Keratinocyte (primary cell): ENCODE results near the gene PTPN13. TPM values are rescaled to one million over a fixed set of nuclear protein-coding genes. Genes with fewer than 3 reads are reported as not detected.

Experiments
- DNase-seq: peaks from one replicate; pipeline ENCODE4 v3.0.0-alpha.2; 2011; ENCODE audit warnings: low read depth, missing footprints, low spot score
- FAIRE-seq: peaks from 2 replicates; lab custom pipeline; 2011; peaks lifted over from hg19 to GRCh38; lab: Jason Lieb, UNC
- H2AFZ ChIP-seq: 2 replicates; pipeline ENCODE4 v1.6.0; 2012; ENCODE audit warnings: low read length, control low read depth, inconsistent platforms; ENCODE audit not compliant: control insufficient read depth
- H3K27ac ChIP-seq: 2 replicates; pipeline ENCODE4 v1.5.1; 2011; ENCODE audit warnings: low read length; ENCODE audit not compliant: control insufficient read depth, insufficient read depth
- H3K27me3 ChIP-seq: 3 replicates; pipeline ENCODE4 v1.6.0; 2011; ENCODE audit warnings: low read length; ENCODE audit not compliant: control insufficient read depth, insufficient read depth; ENCODE audit errors: extremely low read depth
- H3K36me3 ChIP-seq, 2 experiments: 2 replicates in 1 of 2; 3 replicates in 1 of 2; pipeline ENCODE4 v1.5.1; 2011; ENCODE audit warnings: low read length in 2 of 2, mild to moderate bottlenecking in 1 of 2; ENCODE audit not compliant: control insufficient read depth in 2 of 2, insufficient read depth in 2 of 2; ENCODE audit errors: extremely low read depth in 1 of 2
- H3K4me1 ChIP-seq: 3 replicates; pipeline ENCODE4 v1.5.1; 2011; ENCODE audit warnings: low read length; ENCODE audit not compliant: control insufficient read depth, insufficient read depth; ENCODE audit errors: extremely low read depth
- H3K4me2 ChIP-seq: 3 replicates; pipeline ENCODE4 v1.6.0; 2011; ENCODE audit warnings: low read depth, low read length; ENCODE audit not compliant: control insufficient read depth, insufficient read depth; ENCODE audit errors: extremely low read depth
- H3K4me3 ChIP-seq, 3 experiments: fragments of 200-600 bp in 1 of 3; sonication (generic) in 1 of 3; 2 replicates in 2 of 3; 3 replicates in 1 of 3; pipeline ENCODE4 v1.5.1; 2011 to 2016; ENCODE audit warnings: low read length in 3 of 3, mild to moderate bottlenecking in 3 of 3, control low read depth in 2 of 3, inconsistent platforms in 1 of 3, low read depth in 1 of 3, mixed read lengths in 1 of 3, mixed run types in 1 of 3, moderate library complexity in 1 of 3; ENCODE audit not compliant: control insufficient read depth in 2 of 3, insufficient read depth in 2 of 3; ENCODE audit errors: extremely low read depth in 1 of 3
- H3K79me2 ChIP-seq: 2 replicates; pipeline ENCODE4 v1.6.0; 2012; ENCODE audit warnings: low read length; ENCODE audit not compliant: control insufficient read depth, insufficient read depth
- H3K9ac ChIP-seq: 3 replicates; pipeline ENCODE4 v1.6.0; 2011; ENCODE audit warnings: low read length; ENCODE audit not compliant: control insufficient read depth, insufficient read depth; ENCODE audit errors: extremely low read depth
- H3K9me1 ChIP-seq: 3 replicates; pipeline ENCODE4 v1.6.0; 2011; ENCODE audit warnings: low read length; ENCODE audit not compliant: control insufficient read depth, insufficient read depth; ENCODE audit errors: extremely low read depth
- H3K9me3 ChIP-seq: 2 replicates; pipeline ENCODE4 v1.5.1; 2012; ENCODE audit warnings: low read depth, low read length; ENCODE audit not compliant: control insufficient read depth
- H4K20me1 ChIP-seq: 3 replicates; pipeline ENCODE4 v1.6.0; 2011; ENCODE audit warnings: low read length; ENCODE audit not compliant: control insufficient read depth, insufficient read depth; ENCODE audit errors: extremely low read depth
- EZH2 ChIP-seq: IDR thresholded peaks from one replicate; pipeline ENCODE4 v1.6.1; 2012; ENCODE audit warnings: inconsistent platforms, mild to moderate bottlenecking, low read length, moderate library complexity
- dilution Hi-C: fragments of 300-500 bp; cut with MboI; formaldehyde crosslinking; loops from one replicate; pipeline ENCODE4 v1.7.0; 2020; ENCODE audit warnings: low sequenced_read_pairs; ENCODE audit not compliant: extremely low pct_ligation_motif_present
- polyA plus RNA-seq, 5 experiments: library from polyadenylated mRNA; depleted of rRNA in 3 of 5; stranded (reverse) in 3 of 5; stranded (forward) in 1 of 5; unstranded in 1 of 5; fragments of >200 nt; gene quantifications; 1 replicate in 1 of 5; 2 replicates in 3 of 5; 3 replicates in 1 of 5; pipeline versions ENCODE4 v1.2.1 to v1.2.3, GENCODE V29; 2011 to 2012; ENCODE audit warnings: missing spikeins in 2 of 5, low read depth in 1 of 5, low replicate concordance in 1 of 5
- TF ChIP-seq, protein P1 (sequence below), 3 experiments: IDR thresholded peaks in 1 of 3; conservative IDR thresholded peaks in 1 of 3; optimal IDR thresholded peaks in 1 of 3; 2 replicates in 2 of 3; 3 replicates in 1 of 3; pipeline versions ENCODE3 to v1.5.1; 2011; ENCODE audit warnings: low read length in 3 of 3, mild to moderate bottlenecking in 3 of 3, moderate library complexity in 2 of 3, control low read depth in 1 of 3, inconsistent platforms in 1 of 3; ENCODE audit not compliant: insufficient read depth in 2 of 3; ENCODE audit errors: extremely low read depth in 1 of 3

The PTPN13 gene
- polyA plus RNA-seq, 1 donor (not counting 4 experiments of a cell fraction or from before 2014, with no cell fraction given) = 37.6 TPM

DNA sequence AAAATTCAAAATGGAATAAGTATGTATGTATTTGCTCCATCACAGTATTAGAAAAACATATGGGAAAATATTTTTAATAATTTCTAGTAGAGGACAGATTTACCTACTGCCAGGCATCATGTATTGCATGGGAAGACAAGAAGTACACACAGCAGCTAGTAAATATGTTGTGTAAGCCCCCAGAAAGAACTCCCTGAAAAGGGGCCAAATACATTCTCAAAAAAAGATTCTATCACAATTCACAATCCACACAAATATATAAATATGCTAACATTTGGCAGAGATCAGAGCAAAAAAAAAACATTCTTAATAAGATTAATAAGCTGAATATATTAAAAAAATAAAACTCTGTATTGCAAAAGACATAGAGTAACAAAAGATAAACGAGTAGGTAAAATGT lies 227.0 kb downstream of the PTPN13 start:
- FAIRE-seq (no peak), DNase-seq (no peak)
- H3K79me2 ChIP-seq = peaks cover 2% of the 10 kb centered on the region
- no peak overlapping the region for H3K9ac ChIP-seq
- H3K4me1 ChIP-seq = peaks cover 13% of the 10 kb centered on the region
- H3K4me2 ChIP-seq = no peak overlapping the region
- H3K36me3 ChIP-seq = peaks cover 14 to 29% of the 10 kb centered on the region in 2 experiments
- no peaks in the 10 kb centered on the region for H3K27me3 ChIP-seq
- H3K9me3 ChIP-seq = no peaks in the 10 kb centered on the region
- H4K20me1 ChIP-seq = no peaks in the 10 kb centered on the region
- no peak overlapping the region for H3K4me3 ChIP-seq
- H2AFZ ChIP-seq = no peak overlapping the region
- H3K27ac ChIP-seq = no peak overlapping the region
- dilution Hi-C loops = no loop called here
- TF ChIP-seq, protein P1, sequence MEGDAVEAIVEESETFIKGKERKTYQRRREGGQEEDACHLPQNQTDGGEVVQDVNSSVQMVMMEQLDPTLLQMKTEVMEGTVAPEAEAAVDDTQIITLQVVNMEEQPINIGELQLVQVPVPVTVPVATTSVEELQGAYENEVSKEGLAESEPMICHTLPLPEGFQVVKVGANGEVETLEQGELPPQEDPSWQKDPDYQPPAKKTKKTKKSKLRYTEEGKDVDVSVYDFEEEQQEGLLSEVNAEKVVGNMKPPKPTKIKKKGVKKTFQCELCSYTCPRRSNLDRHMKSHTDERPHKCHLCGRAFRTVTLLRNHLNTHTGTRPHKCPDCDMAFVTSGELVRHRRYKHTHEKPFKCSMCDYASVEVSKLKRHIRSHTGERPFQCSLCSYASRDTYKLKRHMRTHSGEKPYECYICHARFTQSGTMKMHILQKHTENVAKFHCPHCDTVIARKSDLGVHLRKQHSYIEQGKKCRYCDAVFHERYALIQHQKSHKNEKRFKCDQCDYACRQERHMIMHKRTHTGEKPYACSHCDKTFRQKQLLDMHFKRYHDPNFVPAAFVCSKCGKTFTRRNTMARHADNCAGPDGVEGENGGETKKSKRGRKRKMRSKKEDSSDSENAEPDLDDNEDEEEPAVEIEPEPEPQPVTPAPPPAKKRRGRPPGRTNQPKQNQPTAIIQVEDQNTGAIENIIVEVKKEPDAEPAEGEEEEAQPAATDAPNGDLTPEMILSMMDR (optimal IDR thresholded peaks at IDR 0.05 in 1 of 3, IDR thresholded peaks at IDR 0.05 in 1 of 3, conservative IDR thresholded peaks at IDR 0.05 in 1 of 3; ENCODE audit: extremely low read depth in 1 of 3, insufficient read depth in 2 of 3, low read length in 3 of 3) = no peak
- no peak for TF ChIP-seq EZH2
- no peaks in the 10 kb centered on the region for H3K9me1 ChIP-seq

- no peaks in the 10 kb centered on the region for H3K9me3 ChIP-seq
- no peak overlapping the region for H3K27ac ChIP-seq
- no peaks in the 10 kb centered on the region for H3K9me1 ChIP-seq
- no peaks in the 10 kb centered on the region for H4K20me1 ChIP-seq
- H3K4me3 ChIP-seq = no peak overlapping the region
- H3K4me2 ChIP-seq = no peak overlapping the region
- peaks cover 4% of the 10 kb centered on the region for H3K79me2 ChIP-seq
- DNase-seq = no peak
- no peak for FAIRE-seq
- H2AFZ ChIP-seq = no peak overlapping the region
- peaks cover 13% of the 10 kb centered on the region for H3K4me1 ChIP-seq
- no peak for TF ChIP-seq EZH2
- TF ChIP-seq, protein P1 (optimal IDR thresholded peaks at IDR 0.05 in 1 of 3, IDR thresholded peaks at IDR 0.05 in 1 of 3, conservative IDR thresholded peaks at IDR 0.05 in 1 of 3; ENCODE audit: extremely low read depth in 1 of 3, insufficient read depth in 2 of 3, low read length in 3 of 3) = no peak
- H3K9ac ChIP-seq = no peak overlapping the region
- peaks cover 18 to 36% of the 10 kb centered on the region in 2 experiments for H3K36me3 ChIP-seq
- dilution Hi-C loops = no loop called here
- no peaks in the 10 kb centered on the region for H3K27me3 ChIP-seq
Measured at GRCh38 chr4:86822136-86822535, 228.0 kb downstream of the PTPN13 start.
